IMR-90 (cell line): ENCODE results near the gene DRICH1. TPM values are rescaled to one million over a fixed set of nuclear protein-coding genes. Genes with fewer than 3 reads are reported as not detected.
"Not testable (repeated sequence)": the region's sequence is repeated elsewhere in the genome, so short reads cannot be mapped to it uniquely, and the experiment has no call there.

Experiments
- ATAC-seq: fragments of 200-7000 bp; cut with Tn5 transposase; 2 replicates; pipeline ENCODE4 v1.9.1; 2020; ENCODE audit warnings: low read depth, mild to moderate bottlenecking, moderate library complexity
- BruUV-seq: library from RNA; stranded (reverse); fragments of 400-500 nt; replicated peaks from 2 replicates; lab custom pipeline; 2021; lab: Mats Ljungman, UMichigan
- CTCF ChIA-PET: fragments of 300-600 bp; formaldehyde crosslinking; extraction: SDS; loops from one replicate; lab custom pipeline; 2021; ENCODE audit warnings: antibody characterized with exemption; lab: Yijun Ruan, JAX
- POLR2A ChIA-PET: fragments of 300-600 bp; sonication (Branson Sonifier 250); formaldehyde crosslinking; loops from one replicate; lab custom pipeline; 2022; ENCODE audit warnings: antibody characterized with exemption; ENCODE audit not compliant: unreplicated experiment; lab: Charles Lee
- DNase-seq: peaks from one replicate; pipeline ENCODE4 v3.0.0; 2013
- H2AFZ ChIP-seq: replicated peaks from 2 replicates; pipeline ENCODE3; 2013; ENCODE audit warnings: low read length, mild to moderate bottlenecking; ENCODE audit not compliant: poor library complexity
- H2AK5ac ChIP-seq: 2 replicates; pipeline ENCODE4 v1.6.1; 2013; ENCODE audit warnings: low read depth, low read length, inconsistent platforms
- H2AK9ac ChIP-seq: replicated peaks from 2 replicates; pipeline ENCODE3; 2013; ENCODE audit warnings: mild to moderate bottlenecking, low read depth, low read length, moderate library complexity; ENCODE audit not compliant: poor library complexity
- H2BK120ac ChIP-seq: 2 replicates; pipeline ENCODE4 v1.6.1; 2013; ENCODE audit warnings: low read depth, low read length, inconsistent platforms
- H2BK15ac ChIP-seq: 3 replicates; pipeline ENCODE4 v1.6.1; 2013; ENCODE audit warnings: low read depth, low read length, inconsistent platforms
- H2BK20ac ChIP-seq: 2 replicates; pipeline ENCODE4 v1.6.1; 2013; ENCODE audit warnings: low read depth, mild to moderate bottlenecking, inconsistent platforms, low read length, moderate library complexity
- H2BK5ac ChIP-seq: 2 replicates; pipeline ENCODE4 v1.6.1; 2013; ENCODE audit warnings: mild to moderate bottlenecking, low read depth, low read length, inconsistent platforms; ENCODE audit not compliant: poor library complexity, severe bottlenecking
- H3K14ac ChIP-seq: replicated peaks from 2 replicates; pipeline ENCODE4 v1.6.1; 2013; ENCODE audit warnings: low read depth, low read length, inconsistent platforms
- H3K18ac ChIP-seq: 2 replicates; pipeline ENCODE4 v1.6.1; 2013; ENCODE audit warnings: low read depth, low read length, control low read depth
- H3K23ac ChIP-seq: 2 replicates; pipeline ENCODE4 v1.6.1; 2013; ENCODE audit warnings: low read depth, low read length, inconsistent platforms
- H3K27ac ChIP-seq: 2 replicates; pipeline ENCODE4 v1.5.1; 2013; ENCODE audit warnings: mild to moderate bottlenecking, control low read depth, low read length; ENCODE audit not compliant: insufficient read depth
- H3K27me3 ChIP-seq: 2 replicates; pipeline ENCODE4 v1.6.1; 2013; ENCODE audit warnings: low read length; ENCODE audit not compliant: control insufficient read depth, insufficient read depth
- H3K36me3 ChIP-seq: 2 replicates; pipeline ENCODE4 v1.6.1; 2013; ENCODE audit warnings: low read length, mixed read lengths; ENCODE audit not compliant: control insufficient read depth, insufficient read depth
- H3K4ac ChIP-seq: 2 replicates; pipeline ENCODE4 v1.6.1; 2013; ENCODE audit warnings: low read depth, low read length, inconsistent platforms
- H3K4me1 ChIP-seq: 2 replicates; pipeline ENCODE4 v1.6.1; 2013; ENCODE audit warnings: low read length, mixed read lengths; ENCODE audit not compliant: control insufficient read depth, insufficient read depth
- H3K4me2 ChIP-seq: 2 replicates; pipeline ENCODE4 v1.6.1; 2013; ENCODE audit warnings: low read depth, mild to moderate bottlenecking, control low read depth, low read length, moderate library complexity
- H3K4me3 ChIP-seq: 2 replicates; pipeline ENCODE4 v1.5.1; 2013; ENCODE audit warnings: low read depth, mild to moderate bottlenecking, control low read depth, low read length, moderate library complexity; ENCODE audit not compliant: insufficient read depth
- H3K56ac ChIP-seq: 2 replicates; pipeline ENCODE4 v1.6.1; 2013; ENCODE audit warnings: low read length, inconsistent platforms; ENCODE audit not compliant: insufficient read depth; ENCODE audit errors: extremely low read depth
- H3K79me1 ChIP-seq, 2 experiments: 2 replicates each; pipeline ENCODE4 v1.6.1; 2013; ENCODE audit warnings: low read length in 2 of 2, inconsistent platforms in 1 of 2, low read depth in 1 of 2
- H3K9ac ChIP-seq: 2 replicates; pipeline ENCODE4 v1.6.1; 2013; ENCODE audit warnings: low read depth, low read length, control low read depth
- H3K9me1 ChIP-seq: 2 replicates; pipeline ENCODE4 v1.6.1; 2013; ENCODE audit warnings: low read length, inconsistent platforms; ENCODE audit not compliant: insufficient read depth
- H3K9me3 ChIP-seq: 2 replicates; pipeline ENCODE4 v1.6.1; 2013; ENCODE audit warnings: low read length; ENCODE audit not compliant: control insufficient read depth, insufficient read depth
- H4K20me1 ChIP-seq: 2 replicates; pipeline ENCODE4 v1.6.1; 2013; ENCODE audit warnings: low read length, inconsistent platforms; ENCODE audit not compliant: insufficient read depth
- H4K5ac ChIP-seq: 2 replicates; pipeline ENCODE4 v1.6.1; 2013; ENCODE audit warnings: mild to moderate bottlenecking, low read depth, low read length, control low read depth
- H4K8ac ChIP-seq, 2 experiments: 2 replicates each; pipeline ENCODE4 v1.6.1; 2013; ENCODE audit warnings: low read depth in 2 of 2, low read length in 2 of 2, control low read depth in 1 of 2, inconsistent platforms in 1 of 2
- H4K91ac ChIP-seq: 2 replicates; pipeline ENCODE4 v1.6.1; 2013; ENCODE audit warnings: low read depth, low read length, inconsistent platforms; ENCODE audit not compliant: insufficient read depth
- BHLHE40 ChIP-seq: fragments of 150-350 bp; IDR thresholded peaks from 2 replicates; pipeline ENCODE4 v1.6.1; 2016; ENCODE audit warnings: mild to moderate bottlenecking, low read depth, low read length
- CHD1 ChIP-seq: IDR thresholded peaks from 2 replicates; pipeline ENCODE4 v1.6.1; 2012; ENCODE audit warnings: low read depth, low read length, improper control_type of control experiment
- MAZ ChIP-seq: IDR thresholded peaks from 2 replicates; pipeline ENCODE4 v1.6.1; 2012; ENCODE audit warnings: low read depth, mild to moderate bottlenecking, low read length, improper control_type of control experiment, moderate library complexity, borderline replicate concordance
- NFE2L2 ChIP-seq: fragments of 150-350 bp; IDR thresholded peaks from 2 replicates; pipeline ENCODE4 v1.6.1; 2016; ENCODE audit warnings: low read depth, mild to moderate bottlenecking, low read length
- POLR2A ChIP-seq: IDR thresholded peaks from 2 replicates; pipeline ENCODE4 v1.6.1; 2012; ENCODE audit warnings: mild to moderate bottlenecking, low read depth, low read length
- RAD21 ChIP-seq: IDR thresholded peaks from 2 replicates; pipeline ENCODE4 v1.6.1; 2012; ENCODE audit warnings: low read length, improper control_type of control experiment
- SMC3 ChIP-seq: fragments of 150-350 bp; IDR thresholded peaks from 2 replicates; pipeline ENCODE4 v1.6.1; 2016; ENCODE audit warnings: low read depth, mild to moderate bottlenecking, antibody characterized with exemption, low read length, moderate library complexity
- WGBS, 2 experiments: methylation state at CpG; one replicate each; pipeline versions ENCODE4 v1.1.5 to v1.1.7; 2013; ENCODE audit warnings: missing lambda C conversion rate in 2 of 2; ENCODE audit not compliant: insufficient read length in 1 of 2; ENCODE audit errors: extremely low coverage in 2 of 2; 5-methylcytosine and 5-hydroxymethylcytosine counted together
- dilution Hi-C: fragments of 300-500 bp; cut with HindIII; formaldehyde crosslinking; loops from one replicate; pipeline ENCODE4 v1.14.3; 2018; ENCODE audit warnings: low sequenced_read_pairs; ENCODE audit not compliant: unreplicated experiment
- in situ Hi-C: fragments of 300-500 bp; cut with MboI; formaldehyde crosslinking; loops from 3 replicates; pipeline ENCODE4 v1.14.3; 2019; ENCODE audit warnings: low sequenced_read_pairs, inconsistent platforms, mixed read lengths
- intact Hi-C: fragments of 100-400 bp; cut with micrococcal nuclease; formaldehyde crosslinking; loops from 2 replicates; pipeline ENCODE4 v1.10.0; 2022
- polyA plus RNA-seq, 3 experiments: library from polyadenylated mRNA; depleted of rRNA; stranded (reverse); fragments of >200 nt; gene quantifications; 2 replicates each; pipeline ENCODE4 v1.2.3, GENCODE V29; 2012; ENCODE audit warnings: low replicate concordance in 1 of 3
- total RNA-seq: library from RNA; depleted of rRNA; stranded (reverse); fragments of >200 nt; gene quantifications from 2 replicates; pipeline ENCODE4 v1.2.3, GENCODE V29; 2012

DRICH1 gene
- total and polyA plus RNA-seq, 2 of the 4 experiments (the other 2 are of a cell fraction), result 0.14 TPM; not detected in 1

- no peak overlapping the region for H2AK9ac ChIP-seq
- peak; percentile 59; the same call in 1 of the 2 replicates for ATAC-seq
- ChIA-PET POLR2A (no interaction called here), CTCF (interaction anchor here (0.5 to 0.9 kb wide), 3 partner anchors 17 to 780 kb away, joined by 3 to 5 read pairs (median 3); no protein-coding TSS in a partner anchor)
- no TSS peak for BruUV-seq
- no peaks in the 10 kb centered on the region for H3K9me1 ChIP-seq
- no peaks in the 10 kb centered on the region for H3K27me3 ChIP-seq
- no peak overlapping the region for H2BK15ac ChIP-seq
- H3K14ac ChIP-seq, result no peak overlapping the region
- WGBS, 2 experiments, result no CpG with 5 or more reads among the region's 2 CpGs
- dilution Hi-C loops, result no loop called here
- H2BK120ac ChIP-seq, result no peak overlapping the region
- H3K4me1 ChIP-seq, result no peaks in the 10 kb centered on the region
- TF ChIP-seq BHLHE40 (no peak), RAD21 (no peak), MAZ (no peak), CHD1 (no peak), SMC3 (no peak), POLR2A (no peak), NFE2L2 (no peak)
- in situ Hi-C loops, result loop anchor here (10.0 kb wide), 1 partner anchor 232 kb away; the partner anchor contains the start of gene SLC2A11
- no peak overlapping the region for H3K27ac ChIP-seq
- H3K56ac ChIP-seq, result no peak overlapping the region
- H2BK5ac ChIP-seq, result no peak overlapping the region
- no peak overlapping the region for H3K18ac ChIP-seq
- DNase-seq, result peak; percentile 35
- no peak overlapping the region for H3K23ac ChIP-seq
- H2BK20ac ChIP-seq, result no peak overlapping the region
- no peak overlapping the region for H4K5ac ChIP-seq
- no peaks in the 10 kb centered on the region for H3K36me3 ChIP-seq
- no peak overlapping the region for H3K4me2 ChIP-seq
- H2AFZ ChIP-seq, result no peak overlapping the region
- H3K4ac ChIP-seq, result no peak overlapping the region
- no peaks in the 10 kb centered on the region for H3K79me1 ChIP-seq
- no peak overlapping the region for H3K9ac ChIP-seq
- no peak overlapping the region for H3K4me3 ChIP-seq
- no peak overlapping the region for H4K91ac ChIP-seq
- no peak overlapping the region for H2AK5ac ChIP-seq
- no peaks in the 10 kb centered on the region for H4K20me1 ChIP-seq
- H4K8ac ChIP-seq, result no peak overlapping the region
- intact Hi-C loops, result no loop called here
- no peaks in the 10 kb centered on the region for H3K9me3 ChIP-seq
Measured at GRCh38 chr22:23622634-23623033, 9.5 kb downstream of the DRICH1 start.

DNA sequence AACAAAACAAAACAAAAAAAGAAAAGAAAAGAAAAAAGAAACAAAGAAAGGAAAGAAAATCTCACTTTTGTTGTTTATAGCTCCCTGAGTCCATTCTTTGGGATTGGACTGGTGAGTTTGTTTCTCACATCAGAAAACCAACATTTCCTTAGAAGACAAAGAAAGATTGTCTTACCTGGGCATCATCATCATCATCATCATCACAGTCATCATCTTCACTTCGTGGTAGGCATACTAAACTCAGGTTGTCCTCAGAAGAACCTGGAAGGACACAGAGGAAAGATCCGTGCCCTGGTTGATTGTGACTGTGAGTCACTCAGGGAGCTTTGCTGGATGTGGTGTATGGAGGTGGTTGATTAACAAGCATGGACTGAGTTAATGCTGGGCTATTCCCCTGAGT is 10.2 kb downstream of the DRICH1 start:
- H4K8ac ChIP-seq, H3K4me2 ChIP-seq, H2AFZ ChIP-seq, H4K91ac ChIP-seq, H3K4ac ChIP-seq, H3K56ac ChIP-seq, ATAC-seq, H3K9me1 ChIP-seq, H3K9me3 ChIP-seq, intact Hi-C loops, H3K23ac ChIP-seq, H2BK15ac ChIP-seq, H3K27ac ChIP-seq, H3K36me3 ChIP-seq, H4K5ac ChIP-seq, H2BK120ac ChIP-seq, H3K4me3 ChIP-seq, H3K4me1 ChIP-seq, H3K9ac ChIP-seq, BruUV-seq, H3K14ac ChIP-seq, H2AK5ac ChIP-seq, CTCF ChIA-PET, dilution Hi-C loops, H2BK5ac ChIP-seq, H3K27me3 ChIP-seq, H4K20me1 ChIP-seq, H2BK20ac ChIP-seq, H3K79me1 ChIP-seq, DNase-seq, H2AK9ac ChIP-seq, H3K18ac ChIP-seq: not testable (repeated sequence)
- in situ Hi-C loops, result loop anchor here (10.0 kb wide), 1 partner anchor 233 kb away; the partner anchor contains the start of gene SLC2A11
- WGBS, 2 experiments, result 40% methylated on average over 1 of the region's 2 CpGs; no CpG with 5 or more reads in 1 of the 2 experiments
- POLR2A ChIA-PET, result interaction anchor here (0.6 kb wide), 1 partner anchor 538 kb away, joined by 3 read pairs; no protein-coding TSS in a partner anchor
